Naive thymus-derived CD4-positive, alpha-beta T cell (primary cell): ENCODE data around the gene NT5DC3. TPM values are rescaled to one million over a fixed set of nuclear protein-coding genes. Genes with fewer than 3 reads are reported as not detected.

Experiments
- ATAC-seq: fragments of 150-1000 bp; cut with Tn5 transposase; 2 replicates; pipeline ENCODE4 v1.10.0; 2021; ENCODE audit warnings: mild to moderate bottlenecking, moderate library complexity
- CTCF ChIA-PET: fragments of 350-600 bp; sonication (Branson Sonifier 250); formaldehyde crosslinking; loops from one replicate; lab custom pipeline; 2021; ENCODE audit warnings: antibody characterized with exemption; lab: Charles Lee
- POLR2A ChIA-PET: fragments of 350-600 bp; sonication (Branson Sonifier 250); formaldehyde crosslinking; loops from one replicate; lab custom pipeline; 2021; ENCODE audit warnings: antibody characterized with exemption, inconsistent platforms; lab: Charles Lee
- DNase-seq, 9 donors: peaks; one replicate each; pipeline versions ENCODE4 v3.0.0 to v3.0.0-alpha.2; 2020 to 2022; ENCODE audit warnings: mixed read lengths in 1 of 9
- H3K27ac ChIP-seq: one replicate; pipeline ENCODE4 v1.7.0; 2013; ENCODE audit warnings: mild to moderate bottlenecking, low read depth, low read length, moderate library complexity
- H3K27me3 ChIP-seq, 2 donors: one replicate each; pipeline ENCODE4 v1.7.0; 2013; ENCODE audit warnings: low read length in 2 of 2, mild to moderate bottlenecking in 2 of 2, moderate library complexity in 2 of 2; ENCODE audit not compliant: control insufficient read depth in 2 of 2, insufficient read depth in 2 of 2
- H3K36me3 ChIP-seq, 3 experiments: 1 replicate in 2 of 3; 2 replicates in 1 of 3; pipeline ENCODE4 v1.7.0; 2013; ENCODE audit warnings: low read length in 3 of 3, mild to moderate bottlenecking in 3 of 3, moderate library complexity in 1 of 3; ENCODE audit not compliant: insufficient read depth in 3 of 3, control insufficient read depth in 2 of 3
- H3K4me1 ChIP-seq, 2 donors: one replicate each; pipeline ENCODE4 v1.7.0; 2013; ENCODE audit warnings: low read length in 2 of 2, mild to moderate bottlenecking in 2 of 2, moderate library complexity in 1 of 2; ENCODE audit not compliant: control insufficient read depth in 2 of 2, insufficient read depth in 2 of 2
- H3K4me3 ChIP-seq: 2 replicates; pipeline ENCODE4 v1.7.0; 2013; ENCODE audit warnings: mild to moderate bottlenecking, low read length
- H3K9me3 ChIP-seq, 3 experiments: 1 replicate in 2 of 3; 2 replicates in 1 of 3; pipeline ENCODE4 v1.7.0; 2013; ENCODE audit warnings: low read length in 3 of 3; ENCODE audit not compliant: control insufficient read depth in 2 of 3
- H3K27ac Mint-ChIP-seq, 9 donors: one replicate each; pipeline ENCODE4 v1.8.0; 2020 to 2022; ENCODE audit warnings: mixed read lengths in 9 of 9, mild to moderate bottlenecking in 8 of 9, moderate library complexity in 5 of 9, inconsistent platforms in 2 of 9
- H3K27me3 Mint-ChIP-seq, 5 donors: one replicate each; pipeline ENCODE4 v1.8.0; 2021 to 2022; ENCODE audit warnings: mixed read lengths in 5 of 5, mild to moderate bottlenecking in 1 of 5
- H3K36me3 Mint-ChIP-seq, 5 donors: one replicate each; pipeline ENCODE4 v1.8.0; 2020 to 2022; ENCODE audit warnings: mixed read lengths in 5 of 5, mild to moderate bottlenecking in 3 of 5, inconsistent platforms in 1 of 5
- H3K4me1 Mint-ChIP-seq, 7 donors: one replicate each; pipeline ENCODE4 v1.8.0; 2020 to 2022; ENCODE audit warnings: mixed read lengths in 7 of 7, mild to moderate bottlenecking in 3 of 7, inconsistent platforms in 1 of 7
- H3K4me3 Mint-ChIP-seq, 10 donors: one replicate each; pipeline ENCODE4 v1.8.0; 2020 to 2022; ENCODE audit warnings: mild to moderate bottlenecking in 10 of 10, mixed read lengths in 10 of 10, moderate library complexity in 6 of 10, inconsistent platforms in 2 of 10
- H3K9me3 Mint-ChIP-seq, 11 donors: one replicate each; pipeline ENCODE4 v1.8.0; 2020 to 2022; ENCODE audit warnings: mixed read lengths in 11 of 11, mild to moderate bottlenecking in 4 of 11, inconsistent platforms in 1 of 11, moderate library complexity in 1 of 11
- intact Hi-C, 2 donors: fragments of 100-400 bp; cut with micrococcal nuclease; formaldehyde crosslinking; loops; one replicate each; pipeline ENCODE4 v1.15.1; 2023
- polyA plus RNA-seq, 2 donors: library from polyadenylated mRNA; unstranded; fragments of 300-500 nt; fragmentation: Illumina TruSeq; gene quantifications; one replicate each; pipeline ENCODE4 v1.2.3, GENCODE V29; 2021
- total RNA-seq, 6 experiments: library from RNA in 5 of 6; stranded (reverse) in 5 of 6; gene quantifications; 1 replicate in 5 of 6; 2 replicates in 1 of 6; pipeline ENCODE4 v1.2.3 and lab custom pipeline; 2021 to 2026

NT5DC3 gene
- total RNA-seq = 1 to 10 TPM; 3.9 to 5.0 (median 4.5) TPM
- 1 to 10 TPM in 1 of 2 donors, under 1 TPM in 1; 0.99 to 1.6 TPM for polyA plus RNA-seq
- total RNA-seq (lab: John Stamatoyannopoulos, UW) = 14.0 reads per million, percentile 43 among the genes with 10 or more reads in this experiment

DNA sequence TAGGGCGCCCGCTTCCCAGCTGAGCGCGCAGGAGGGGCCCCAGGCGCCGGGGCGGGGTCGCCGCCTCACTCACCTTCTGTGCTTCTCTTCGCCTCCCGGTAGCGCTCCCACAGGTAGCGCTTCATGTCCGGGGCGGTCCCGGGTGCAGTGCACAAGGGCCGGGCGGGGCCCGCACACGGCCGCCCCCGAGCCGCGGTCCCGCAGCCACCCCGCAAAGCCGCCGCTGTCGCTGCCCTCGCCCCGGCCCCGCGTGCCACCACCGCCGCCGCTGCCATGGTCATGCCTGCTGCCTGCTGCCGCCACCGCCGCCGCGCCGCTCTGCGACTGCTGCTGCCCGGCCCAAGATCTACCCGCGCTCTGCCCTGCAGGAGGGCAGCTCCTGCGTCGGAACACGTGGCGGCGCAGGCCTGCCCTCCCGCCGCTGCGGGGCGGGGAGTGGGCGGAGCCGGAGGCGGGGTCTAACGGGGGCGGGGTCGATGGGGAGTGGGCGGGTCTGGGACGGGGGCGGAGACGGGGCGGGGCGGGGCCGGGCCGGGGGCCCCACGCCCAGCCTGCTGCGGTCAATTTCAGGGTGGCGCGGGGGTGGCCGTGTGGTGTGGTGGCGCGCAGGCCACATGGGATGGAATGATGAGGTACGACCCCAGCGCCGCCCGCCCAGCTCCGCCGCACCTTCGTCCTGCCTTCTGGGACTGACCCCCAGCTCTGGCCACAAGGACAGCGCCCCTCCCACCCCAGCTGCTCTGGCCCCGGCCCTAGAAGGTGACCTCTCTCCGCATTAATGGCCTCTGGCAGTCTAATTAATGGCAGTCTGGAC is at the start of gene NT5DC3:
Gene NT5DC3, minus strand, starts transcription at position 359 of the 814 bp plus-strand sequence. Its CDS starts 78 bp downstream, at position 281.
- ATAC-seq (peak; percentile 98), DNase-seq (peak; percentile 77 to 93 (median 87))
- Mint-ChIP-seq H3K36me3 (peaks cover 0 to 6% (median 0%) of the 10 kb centered on the region in 5 donors), H3K27ac (peak within 1 kb of the TSS in 8 of 9 donors; percentile 61 to 89 (median 76)), H3K27me3 (peaks cover 0 to 35% (median 0%) of the 10 kb centered on the region in 5 donors), H3K9me3 (no peaks in the 10 kb centered on the region), H3K4me3 (peak within 1 kb of the TSS; percentile 80 to 92 (median 86)), H3K4me1 (peaks cover 5 to 26% (median 18%) of the 10 kb centered on the region in 7 donors)
- Histone ChIP-seq H3K27me3 (no peaks in the 10 kb centered on the region), H3K4me3 (peak within 1 kb of the TSS; percentile 68), H3K4me1 (peaks cover 7 to 9% of the 10 kb centered on the region in 2 donors), H3K36me3 (no peaks in the 10 kb centered on the region), H3K9me3 (no peaks in the 10 kb centered on the region), H3K27ac (peak within 1 kb of the TSS; percentile 55)
- intact Hi-C loops = loop anchor here (1.0 to 10.0 kb wide), 17 partner anchors 88 to 1778 kb away; partner anchors contain the start of genes NFYB (in 2 of the 2), TDG (in 2 of the 2), EID3 (in 1 of the 2) and HCFC2 (in 1 of the 2)
- POLR2A ChIA-PET = interaction anchor here (1.0 to 1.7 kb wide), 2 partner anchors 88 to 124 kb away, joined by 4 to 9 read pairs; partner anchors contain the start of genes HSP90B1 and TDG
- CTCF ChIA-PET = no interaction called here

DNA sequence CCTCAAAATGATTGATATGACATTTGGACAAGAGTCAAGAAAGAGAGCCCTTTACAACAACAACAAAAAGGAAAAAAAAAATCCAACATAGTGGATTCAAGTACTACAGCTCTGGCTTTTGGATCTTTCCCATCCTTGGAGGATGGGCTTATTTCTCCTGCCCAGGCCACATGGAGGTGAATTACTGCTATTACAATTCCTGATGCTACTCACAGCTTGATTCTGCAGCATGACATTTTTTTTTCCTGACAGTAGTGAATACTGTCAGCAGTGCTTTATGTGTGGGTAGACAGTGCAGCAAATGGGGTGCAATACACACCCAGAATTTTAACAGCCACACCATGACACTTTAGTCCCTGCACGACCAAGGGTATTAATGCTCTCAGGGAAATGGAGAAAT is 46.7 kb upstream of the NT5DC3 start:
- Mint-ChIP-seq H3K36me3 (peaks cover 0 to 4% (median 0%) of the 10 kb centered on the region in 5 donors), H3K9me3 (no peaks in the 10 kb centered on the region), H3K4me1 (peaks cover 4 to 20% (median 7%) of the 10 kb centered on the region in 7 donors), H3K27ac (peak overlapping the region in 2 of 9 donors; percentile 38 to 48), H3K27me3 (no peaks in the 10 kb centered on the region), H3K4me3 (no peak overlapping the region)
- intact Hi-C loops = no loop called here
- CTCF ChIA-PET = interaction anchor here (0.7 to 2.0 kb wide), 3 partner anchors 40 to 474 kb away, joined by 3 to 5 read pairs (median 4); a partner anchor contains a TSS
- ATAC-seq (no peak), DNase-seq (no peak)
- POLR2A ChIA-PET = interaction anchor here (1.3 to 1.7 kb wide), 3 partner anchors 13 to 42 kb away, joined by 4 to 6 read pairs (median 5); partner anchors contain the start of gene HSP90B1
- Histone ChIP-seq H3K27ac (no peak overlapping the region), H3K4me3 (no peak overlapping the region), H3K9me3 (no peaks in the 10 kb centered on the region), H3K36me3 (no peaks in the 10 kb centered on the region), H3K27me3 (no peaks in the 10 kb centered on the region), H3K4me1 (no peaks in the 10 kb centered on the region)

DNA sequence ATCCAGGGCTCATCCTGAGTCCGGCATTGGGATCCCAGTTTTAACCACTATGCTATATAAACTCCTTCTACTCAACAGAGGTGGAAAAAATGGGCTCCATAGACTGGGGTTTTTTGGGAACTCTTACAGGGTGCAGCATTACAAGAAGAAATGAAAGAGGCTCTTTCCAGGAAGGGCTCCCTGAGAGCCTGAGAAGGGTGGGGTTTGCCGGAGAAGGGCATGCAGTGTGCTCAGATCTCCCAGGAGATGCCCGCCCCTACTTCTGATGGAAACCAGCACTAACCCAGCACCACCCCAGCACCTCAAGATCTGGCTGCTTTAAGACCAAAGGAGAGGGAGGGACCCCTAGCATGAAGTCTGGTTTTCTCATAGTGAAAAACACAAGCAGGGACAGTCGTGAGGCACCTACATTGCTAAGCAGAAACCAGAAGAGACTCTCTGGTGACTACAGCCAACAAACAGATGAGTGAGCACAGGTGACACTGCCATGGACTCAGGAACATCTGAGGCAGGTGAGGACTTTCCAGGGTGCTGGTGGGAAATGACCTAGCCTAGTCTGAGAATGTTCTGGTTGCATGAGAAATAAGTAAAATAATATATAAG is 45.3 kb upstream of the NT5DC3 start:
- H3K36me3 Mint-ChIP-seq = no peaks in the 10 kb centered on the region
- H3K9me3 ChIP-seq = no peaks in the 10 kb centered on the region
- H3K4me3 ChIP-seq = no peak overlapping the region
- CTCF ChIA-PET = no interaction called here
- H3K27me3 Mint-ChIP-seq = no peaks in the 10 kb centered on the region
- no peaks in the 10 kb centered on the region for H3K36me3 ChIP-seq
- H3K27ac Mint-ChIP-seq = peak overlapping the region in 2 of 9 donors; percentile 23 to 51
- H3K27ac ChIP-seq = no peak overlapping the region
- H3K4me1 Mint-ChIP-seq = peaks cover 4 to 20% (median 7%) of the 10 kb centered on the region in 7 donors
- H3K9me3 Mint-ChIP-seq = no peaks in the 10 kb centered on the region
- POLR2A ChIA-PET = no interaction called here
- no peaks in the 10 kb centered on the region for H3K4me1 ChIP-seq
- DNase-seq (no peak), ATAC-seq (no peak)
- no peak overlapping the region for H3K4me3 Mint-ChIP-seq
- H3K27me3 ChIP-seq = no peaks in the 10 kb centered on the region
- intact Hi-C loops = no loop called here

DNA sequence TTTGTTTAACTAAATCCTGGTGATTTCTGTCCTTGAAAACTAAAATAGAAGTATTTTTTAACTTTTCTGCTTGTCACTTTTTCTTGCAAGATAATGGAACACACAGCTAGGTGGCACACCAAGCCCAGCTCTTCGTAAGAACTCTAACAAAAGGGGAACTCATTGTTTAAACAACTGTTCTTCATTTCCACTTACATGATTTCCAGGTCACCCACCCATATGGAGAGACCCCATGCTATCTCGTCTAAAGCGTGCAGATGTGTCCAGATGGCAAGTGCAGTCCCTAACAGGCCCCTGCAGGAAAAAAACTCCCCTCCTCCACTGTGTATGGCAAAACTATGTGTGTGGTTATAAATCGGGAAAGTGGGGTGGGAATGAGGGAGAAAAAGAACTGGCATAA is 43.3 kb upstream of the NT5DC3 start:
- Mint-ChIP-seq H3K27me3 (no peaks in the 10 kb centered on the region), H3K4me3 (peak overlapping the region in 3 of 10 donors; percentile 30 to 64 (median 39))
- CTCF ChIA-PET = interaction anchor here (0.6 to 3.2 kb wide), 10 partner anchors 35 to 227 kb away, joined by 3 to 26 read pairs (median 4); partner anchors contain the start of gene TDG

DNA sequence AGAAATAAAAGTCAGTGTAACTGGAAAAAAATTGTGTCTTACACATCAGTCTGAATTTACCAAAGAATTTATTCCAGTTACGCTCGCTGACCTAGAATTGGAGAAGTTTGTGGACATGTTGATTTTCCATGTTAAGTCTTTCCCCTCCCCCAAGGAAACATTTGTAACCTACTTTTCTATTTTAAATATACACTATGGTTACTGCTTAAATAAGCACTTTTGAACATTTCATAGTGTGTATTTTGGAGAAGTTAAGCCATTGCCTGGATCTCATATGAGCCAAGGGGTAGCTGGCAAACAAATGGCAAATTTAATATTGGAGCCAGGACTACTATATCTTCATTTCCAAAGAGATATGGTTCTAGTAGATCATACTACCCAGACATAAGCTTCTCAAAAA is 42.9 kb upstream of the NT5DC3 start:
- Histone ChIP-seq H3K9me3 (no peaks in the 10 kb centered on the region), H3K4me3 (no peak overlapping the region), H3K36me3 (no peaks in the 10 kb centered on the region), H3K27ac (no peak overlapping the region), H3K27me3 (no peaks in the 10 kb centered on the region), H3K4me1 (no peaks in the 10 kb centered on the region)
- H3K27ac Mint-ChIP-seq = peak overlapping the region in 1 of 9 donors; percentile 54
- no peaks in the 10 kb centered on the region for H3K27me3 Mint-ChIP-seq
- ChIA-PET POLR2A (interaction anchor here (0.6 to 3.0 kb wide), 5 partner anchors 18 to 225 kb away, joined by 3 to 23 read pairs (median 4); partner anchors contain the start of genes HSP90B1 and TDG), CTCF (interaction anchor here (0.6 to 3.2 kb wide), 11 partner anchors 34 to 228 kb away, joined by 3 to 26 read pairs (median 4); partner anchors contain the start of gene TDG)
- H3K36me3 Mint-ChIP-seq = no peaks in the 10 kb centered on the region
- no peak for DNase-seq
- peaks cover 4 to 28% (median 16%) of the 10 kb centered on the region in 7 donors for H3K4me1 Mint-ChIP-seq
- no peaks in the 10 kb centered on the region for H3K9me3 Mint-ChIP-seq
- ATAC-seq = no peak
- no peak overlapping the region for H3K4me3 Mint-ChIP-seq
- intact Hi-C loops = loop anchor here (1.0 to 2.0 kb wide), 8 partner anchors 17 to 475 kb away; partner anchors contain the start of genes HCFC2 (in 1 of the 2) and TDG (in 1 of the 2)

More for the DNA sequence above, 43.3 kb upstream of the NT5DC3 start:
- POLR2A ChIA-PET = interaction anchor here (0.6 to 3.0 kb wide), 5 partner anchors 17 to 225 kb away, joined by 3 to 23 read pairs (median 4); partner anchors contain the start of genes HSP90B1 and TDG
- ATAC-seq (peak; percentile 68), DNase-seq (peak in 7 of 9 donors; percentile 36 to 68 (median 53))
- no peaks in the 10 kb centered on the region for H3K9me3 ChIP-seq
- H3K4me3 ChIP-seq = no peak overlapping the region
- no peaks in the 10 kb centered on the region for H3K9me3 Mint-ChIP-seq
- H3K27me3 ChIP-seq = no peaks in the 10 kb centered on the region
- peak overlapping the region in 6 of 9 donors; percentile 19 to 74 (median 46) for H3K27ac Mint-ChIP-seq
- intact Hi-C loops = loop anchor here (1.0 to 2.0 kb wide), 8 partner anchors 17 to 474 kb away; partner anchors contain the start of genes HCFC2 (in 1 of the 2) and TDG (in 1 of the 2)
- no peaks in the 10 kb centered on the region for H3K4me1 ChIP-seq
- H3K4me1 Mint-ChIP-seq = peaks cover 4 to 24% (median 16%) of the 10 kb centered on the region in 7 donors
- no peaks in the 10 kb centered on the region for H3K36me3 Mint-ChIP-seq
- no peaks in the 10 kb centered on the region for H3K36me3 ChIP-seq
- no peak overlapping the region for H3K27ac ChIP-seq
